NCI-H1694 treated with DMSO at 0.1 percent for 48 hours (cell line): Measurements from ENCODE around the gene PRKCZ.
"Not testable (repeated sequence)": the region's sequence is repeated elsewhere in the genome, so short reads cannot be mapped to it uniquely, and the experiment has no call there.

Source experiments
- DNase-seq: peaks from one replicate; lab custom pipeline; 2025; lab: John Stamatoyannopoulos, UW

PRKCZ gene

DNA sequence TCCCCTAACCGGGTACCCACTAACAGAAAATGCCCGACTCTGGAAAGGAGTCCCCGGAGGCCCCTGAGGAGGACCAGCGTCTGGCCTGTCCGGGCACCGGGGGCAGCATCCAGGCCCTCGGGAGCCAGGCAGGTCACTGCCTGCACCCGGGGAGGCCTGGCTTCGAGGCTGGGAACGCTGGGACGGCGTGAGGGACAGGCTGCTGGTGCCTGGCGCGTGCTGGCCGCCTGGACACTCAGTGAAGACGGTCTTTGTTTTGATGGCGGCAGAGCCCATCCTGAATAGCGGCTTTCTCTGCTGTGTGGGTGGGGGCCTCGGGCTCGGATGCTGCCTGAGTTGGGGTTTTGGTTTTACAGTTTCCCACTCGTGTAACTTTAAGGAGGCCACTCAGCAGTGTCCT is 37.6 kb downstream of the PRKCZ start:
- no peak for DNase-seq

DNA sequence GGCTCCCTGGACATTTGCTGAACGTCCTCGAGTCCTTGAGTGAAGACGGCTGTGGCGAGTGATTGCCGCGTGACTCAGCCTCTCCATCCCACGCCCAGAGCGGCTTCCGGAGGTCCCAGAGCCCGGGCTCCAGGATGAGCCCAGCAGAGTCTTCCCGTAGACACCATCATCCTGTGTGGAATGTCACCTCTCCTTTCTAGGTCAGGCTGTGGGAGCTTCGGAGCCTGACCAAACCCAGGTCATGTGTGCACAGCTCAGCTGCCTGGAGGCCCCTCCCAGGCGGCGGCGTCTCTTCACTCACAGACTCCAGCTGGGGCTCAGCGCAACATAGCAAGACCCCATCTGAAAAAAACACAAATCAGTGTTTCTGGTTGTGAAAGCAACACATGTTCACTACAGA is 38.2 kb downstream of the PRKCZ start:
- DNase-seq: no peak

DNA sequence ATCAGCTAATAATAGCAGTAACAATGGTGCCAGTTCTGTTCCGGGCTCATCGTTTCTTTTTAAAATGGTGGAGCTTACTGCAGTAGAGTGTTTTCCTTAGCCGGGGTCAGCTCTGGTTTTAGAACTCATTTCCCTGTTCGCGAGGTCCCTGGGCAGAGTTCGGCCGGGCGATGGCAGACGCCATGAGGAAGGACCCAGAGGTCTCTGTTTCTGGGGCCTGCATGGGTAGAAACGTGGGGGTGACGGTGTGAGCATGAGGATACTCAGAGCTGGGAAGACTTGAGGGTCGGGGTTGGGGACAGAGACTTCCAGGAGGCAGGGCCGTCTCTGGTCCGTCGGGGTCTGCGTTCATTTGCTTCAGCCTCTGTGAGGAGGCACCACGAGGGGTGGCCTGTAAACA is 38.8 kb downstream of the PRKCZ start:
- no peak for DNase-seq

DNA sequence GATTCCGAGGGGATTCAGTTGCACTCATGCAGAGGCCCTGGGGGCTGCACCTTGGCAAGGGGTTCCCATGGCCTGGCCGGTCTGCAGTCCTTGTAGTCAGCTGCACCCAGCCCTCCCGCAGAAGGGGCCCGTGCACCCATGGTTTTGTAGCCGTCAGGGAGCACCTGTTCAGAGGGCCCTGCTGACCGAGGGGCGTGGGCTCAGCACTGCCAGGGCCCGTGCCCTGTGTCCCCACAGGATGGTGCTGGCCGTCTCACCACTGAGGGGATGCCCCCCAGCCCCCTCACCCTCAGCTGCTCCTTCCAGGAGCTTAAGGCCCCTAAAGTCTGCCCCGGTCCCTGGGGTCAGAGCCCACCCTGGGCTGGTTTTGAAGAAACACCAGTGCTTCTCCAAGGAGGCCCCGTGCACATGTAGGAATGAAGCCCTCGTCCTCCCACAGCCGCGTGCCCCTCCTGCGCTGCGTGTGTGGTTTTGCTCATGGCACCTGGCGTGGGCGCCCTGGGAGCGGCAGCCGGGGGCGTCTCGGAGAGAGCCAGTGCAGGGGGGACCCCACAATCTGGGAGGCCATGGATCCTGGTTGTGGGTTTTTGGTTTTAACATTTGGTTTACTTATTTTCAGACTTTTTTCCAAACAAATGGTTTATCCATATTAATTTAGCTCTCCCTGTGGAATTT is 40.1 kb downstream of the PRKCZ start:
- DNase-seq: no peak

DNA sequence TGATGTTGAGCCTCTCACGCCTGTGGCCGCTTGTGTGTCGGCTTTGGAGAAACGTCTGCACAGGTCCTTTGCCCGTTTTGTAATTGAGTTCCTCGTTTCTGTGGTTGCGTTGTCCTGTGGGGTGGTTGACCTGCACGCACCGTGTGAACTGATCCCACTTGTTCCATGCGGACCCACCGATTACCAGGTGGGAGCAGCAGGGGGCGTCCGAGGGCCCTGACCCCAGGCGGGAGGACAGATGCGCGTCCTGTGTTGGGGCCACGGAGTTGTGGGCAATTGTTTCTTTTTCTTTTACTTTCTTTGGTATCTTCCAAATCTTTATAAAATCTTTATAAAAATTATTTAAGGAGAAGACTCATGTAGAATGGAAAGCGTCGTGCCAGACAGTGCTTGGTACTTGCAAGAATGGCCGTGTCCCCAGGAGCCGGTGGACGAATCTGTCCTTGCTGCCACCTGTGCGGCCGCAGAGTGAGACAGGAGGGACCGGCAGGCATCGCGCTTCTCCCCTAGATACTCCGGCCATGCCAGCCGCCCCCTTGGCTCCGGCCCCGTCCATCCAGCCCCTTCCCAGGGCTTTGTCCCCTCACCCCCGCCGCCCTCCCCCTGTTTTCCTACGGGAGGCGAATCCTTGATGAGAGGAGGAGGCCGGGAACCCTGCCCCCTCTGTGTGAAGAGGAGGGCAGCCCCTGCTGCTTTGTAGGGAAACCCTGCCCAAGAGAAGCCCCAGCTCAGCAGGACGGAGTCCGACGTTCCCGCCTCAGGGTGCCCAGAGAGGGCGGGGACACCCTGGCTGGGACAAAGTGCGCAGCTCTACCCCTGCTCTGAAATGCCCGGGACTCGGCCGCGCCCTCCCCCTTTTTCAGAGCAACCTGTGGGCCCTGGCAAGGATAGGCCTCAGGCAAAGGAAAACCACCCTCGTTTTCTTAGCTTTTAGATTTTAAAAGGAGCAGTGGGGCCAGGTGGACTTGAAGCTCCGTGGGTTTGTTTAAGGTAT is 41.7 kb downstream of the PRKCZ start:
- DNase-seq: no peak

DNA sequence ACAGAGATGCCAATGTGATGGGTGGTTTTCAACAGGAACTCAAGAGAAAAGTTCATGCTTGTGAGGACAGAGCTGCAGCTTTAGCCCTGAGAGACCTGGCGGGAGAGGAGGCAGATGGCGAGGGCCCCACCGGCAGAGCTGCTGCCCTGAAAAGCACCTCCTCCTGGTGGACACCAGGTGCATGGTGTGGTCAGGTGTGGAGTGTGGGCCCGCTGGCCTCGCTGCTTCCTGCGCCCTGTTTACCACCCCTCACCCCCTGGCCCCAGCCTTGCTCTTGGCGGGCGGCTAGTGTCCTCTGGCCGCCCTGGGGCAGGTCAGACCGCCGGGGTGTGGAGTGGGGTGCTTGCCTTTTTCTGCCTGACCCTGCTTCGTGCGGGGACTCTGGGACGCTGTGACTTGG is 42.8 kb downstream of the PRKCZ start:
- no peak for DNase-seq

DNA sequence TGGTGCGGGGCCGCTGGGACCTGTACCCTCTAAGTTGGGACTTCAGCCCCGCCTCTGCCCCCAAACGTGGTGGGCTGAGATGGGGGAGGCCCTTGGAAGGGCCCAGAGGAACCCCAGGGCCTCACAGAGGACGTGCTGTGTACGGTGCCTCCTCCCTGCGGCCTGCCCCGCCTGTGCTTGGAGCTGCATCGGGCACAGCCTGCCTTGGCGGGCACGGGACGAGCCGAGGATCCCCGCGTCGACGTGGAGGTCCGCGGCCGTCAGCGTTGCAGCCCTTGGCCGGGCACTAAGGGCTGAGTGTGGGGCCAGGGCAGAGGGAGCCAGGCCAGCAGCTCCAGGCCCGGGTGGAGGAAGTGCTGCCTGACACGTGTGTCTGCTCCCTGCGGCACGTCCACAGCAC is 43.4 kb downstream of the PRKCZ start:
- DNase-seq: no peak

DNA sequence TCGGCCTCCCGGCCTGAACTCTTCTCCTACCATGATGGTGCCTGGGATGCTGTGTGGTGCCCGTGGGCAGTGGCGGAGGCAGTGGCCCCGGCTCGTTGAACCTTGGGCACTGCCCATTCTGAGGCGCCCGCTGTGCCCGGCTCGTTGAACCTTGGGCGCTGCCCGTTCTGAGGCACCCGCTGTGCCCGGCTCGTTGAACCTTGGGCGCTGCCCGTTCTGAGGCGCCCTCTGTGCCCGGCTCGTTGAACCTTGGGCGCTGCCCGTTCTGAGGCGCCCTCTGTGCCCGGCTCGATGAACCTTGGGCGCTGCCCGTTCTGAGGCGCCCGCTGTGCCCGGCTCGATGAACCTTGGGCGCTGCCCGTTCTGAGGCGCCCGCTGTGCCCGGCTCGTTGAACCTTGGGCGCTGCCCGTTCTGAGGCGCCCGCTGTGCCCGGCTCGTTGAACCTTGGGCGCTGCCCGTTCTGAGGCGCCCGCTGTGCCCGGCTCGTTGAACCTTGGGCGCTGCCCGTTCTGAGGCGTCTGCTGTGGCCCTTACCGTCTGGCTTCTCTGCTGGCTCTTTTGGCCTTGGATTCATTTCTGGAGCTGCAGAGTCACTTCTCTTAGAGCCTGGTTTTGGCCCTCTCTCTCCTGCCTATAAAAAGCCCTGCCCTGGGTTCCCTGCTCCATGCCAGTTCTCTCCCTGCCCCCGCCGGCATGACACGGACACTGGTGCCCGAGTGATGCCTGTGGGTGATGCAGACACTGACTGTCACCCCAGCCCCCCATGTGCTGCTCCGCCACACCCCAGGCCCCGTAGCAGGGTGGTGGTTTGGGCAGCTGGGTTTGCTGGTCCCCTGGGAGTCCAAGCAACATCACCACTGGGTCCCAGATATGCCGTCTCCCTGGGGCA is 44.3 kb downstream of the PRKCZ start:
- DNase-seq: not testable (repeated sequence)

DNA sequence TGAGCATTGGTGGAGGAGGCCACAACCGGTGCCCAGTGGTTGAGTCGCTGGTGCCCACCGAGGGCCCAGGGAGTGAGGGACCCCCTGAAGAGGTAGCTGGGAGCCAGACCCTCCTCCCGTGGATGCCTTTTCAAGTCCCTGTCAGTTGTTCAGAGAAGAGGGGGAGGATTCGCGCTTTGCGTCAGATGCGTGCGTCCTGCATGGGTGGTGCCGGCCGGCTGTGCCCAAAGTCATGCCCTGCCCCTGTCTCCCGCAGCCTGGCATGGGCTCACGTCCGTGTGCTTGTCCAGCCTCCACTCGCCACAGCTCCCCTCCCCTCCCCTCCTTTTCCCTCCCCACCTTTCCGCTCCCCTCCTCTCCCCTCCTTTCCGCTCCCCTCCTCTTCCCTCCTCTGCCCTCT is 45.2 kb downstream of the PRKCZ start:
- DNase-seq: no peak

DNA sequence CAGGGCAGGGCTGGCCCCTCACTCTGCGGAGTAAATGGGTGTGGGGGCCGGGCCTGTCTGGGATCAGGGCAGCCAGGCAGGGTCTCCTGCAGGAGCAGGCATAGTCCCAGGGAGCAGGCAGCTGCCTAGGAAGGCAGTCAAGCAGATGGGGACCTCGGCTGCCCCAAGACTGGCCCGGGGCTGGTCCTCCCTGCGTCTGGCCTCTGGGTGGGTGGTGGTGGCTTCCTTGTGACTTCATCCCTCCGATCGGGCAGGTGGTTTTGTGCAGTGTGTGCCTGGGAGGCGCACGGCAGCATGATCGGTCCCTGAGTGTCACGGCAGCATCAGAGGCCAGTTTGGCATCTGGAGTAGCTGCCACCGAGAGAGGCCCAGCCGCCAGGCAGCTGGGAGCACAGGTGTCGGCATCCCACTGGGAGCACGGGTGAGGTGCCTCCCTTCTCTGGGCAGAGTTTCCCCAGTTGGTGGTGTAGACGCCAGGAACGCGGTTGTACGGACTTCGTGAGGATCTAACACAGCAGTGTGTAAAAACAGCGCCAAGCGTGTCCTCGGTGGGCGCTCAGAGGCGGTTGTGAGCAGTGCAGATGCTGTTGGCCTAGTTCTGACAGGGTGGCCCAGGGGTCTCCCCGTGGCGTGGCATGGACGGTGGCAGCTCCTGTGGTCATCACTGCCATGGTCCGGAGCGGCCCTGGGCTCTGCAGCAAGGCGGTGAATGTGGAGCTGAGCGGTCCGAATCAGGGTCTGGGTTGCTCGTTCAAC is 45.9 kb downstream of the PRKCZ start:
- DNase-seq: no peak

DNA sequence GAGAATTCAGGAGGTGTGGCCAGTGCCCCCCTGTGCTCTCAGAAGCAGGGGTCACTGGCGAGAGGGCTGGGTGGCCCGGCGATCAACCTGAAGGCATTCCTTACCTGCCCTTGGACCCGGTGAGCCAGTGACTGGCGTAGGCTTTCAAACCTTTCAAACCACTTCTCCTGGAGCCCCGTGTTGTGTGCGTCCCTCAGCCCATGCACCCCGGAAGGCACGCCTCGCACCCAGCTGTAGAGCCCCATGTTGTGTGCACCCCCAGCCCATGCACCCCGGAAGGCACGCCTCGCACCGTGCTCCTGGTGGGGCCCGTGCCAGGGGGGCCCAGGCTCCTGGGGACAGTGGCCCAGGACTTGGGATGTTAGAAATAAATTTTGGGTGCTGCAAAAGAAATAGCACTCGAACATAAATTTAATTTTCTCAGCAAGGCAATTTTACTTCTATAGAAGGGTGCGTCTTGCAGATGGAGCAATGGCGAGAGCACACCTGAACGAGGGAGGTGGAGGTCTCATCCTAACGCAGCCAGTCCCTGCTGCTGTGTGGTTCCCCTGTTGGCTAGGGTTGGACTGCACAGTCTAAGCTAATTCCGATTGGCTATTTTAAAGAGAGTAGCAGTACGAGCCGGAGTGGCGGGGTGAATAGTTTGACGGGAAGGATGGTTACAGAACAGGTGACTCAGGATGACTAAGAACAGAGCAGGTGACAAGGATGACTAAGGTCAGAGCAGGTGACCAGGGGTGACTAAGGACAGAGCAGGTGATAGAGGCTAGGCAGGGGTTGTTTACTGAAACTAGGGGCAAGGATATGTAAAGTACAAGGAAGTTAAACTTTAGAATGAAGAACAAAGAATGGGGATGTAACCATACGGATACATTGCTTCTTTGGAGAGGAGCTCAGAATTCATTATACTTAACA is 47.4 kb downstream of the PRKCZ start:
- DNase-seq: no peak

DNA sequence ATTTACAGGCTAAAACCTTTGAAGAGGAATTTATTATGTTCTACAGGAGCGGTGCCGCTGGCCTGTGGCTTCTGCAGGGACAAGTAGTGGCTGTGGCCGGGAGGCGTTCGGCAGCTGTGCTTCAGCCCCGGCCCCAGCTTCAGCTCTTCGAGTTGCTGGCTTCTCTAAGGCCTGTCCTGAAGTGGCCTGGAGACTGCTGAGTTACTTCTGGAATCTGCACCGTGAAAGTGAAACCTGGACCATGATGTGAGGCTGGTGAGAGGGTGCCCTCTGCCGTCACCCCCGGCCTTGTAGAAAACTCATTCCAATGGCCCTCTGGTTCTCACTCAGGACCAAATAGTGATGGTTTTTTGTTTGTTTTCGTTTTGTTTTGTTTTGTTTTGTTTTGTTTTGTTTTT is 48.1 kb downstream of the PRKCZ start:
- DNase-seq: no peak

DNA sequence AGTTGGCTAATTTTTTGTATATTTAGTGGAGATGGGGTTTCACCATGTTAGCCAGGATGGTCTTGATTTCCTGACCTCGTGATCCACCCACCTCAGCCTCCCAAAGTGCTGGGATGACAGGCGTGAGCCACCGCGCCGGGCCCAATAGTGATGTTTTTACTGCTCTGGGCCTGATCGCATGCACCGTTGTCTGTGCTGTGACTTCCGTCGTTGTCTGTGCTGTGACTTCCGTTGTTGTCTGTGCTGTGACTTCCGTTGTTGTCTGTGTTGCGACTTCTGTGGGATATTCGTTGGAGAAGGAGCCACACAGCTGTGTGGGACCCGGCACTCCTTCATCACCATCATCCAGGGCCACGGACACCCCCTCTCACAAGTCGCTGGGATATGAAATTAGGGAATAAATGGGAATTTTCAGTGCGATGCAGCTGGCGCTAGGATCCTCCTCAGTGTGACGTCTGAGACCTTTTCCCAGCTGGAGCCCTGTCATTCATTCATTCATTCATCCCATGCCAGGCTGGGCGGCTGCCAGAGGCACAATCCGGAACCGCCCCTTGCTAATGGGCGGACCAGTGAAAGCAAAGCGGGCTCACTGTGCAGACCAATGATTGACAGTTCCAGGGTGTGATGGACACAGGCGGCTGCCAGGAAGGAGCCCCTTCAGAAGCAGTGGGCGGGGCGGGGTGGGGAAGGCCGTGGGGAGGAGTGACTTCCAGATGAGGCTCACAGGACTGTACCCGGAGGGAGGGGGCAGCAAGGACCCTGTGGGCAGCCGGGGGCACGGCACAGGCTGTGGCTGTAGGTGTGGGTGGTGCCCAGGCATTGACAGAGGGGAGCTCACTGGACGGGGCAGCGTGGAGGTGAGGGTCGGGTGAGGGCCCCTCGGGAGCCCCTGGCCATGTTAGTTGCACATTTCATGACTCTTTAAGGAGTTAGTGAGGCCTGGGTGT is 48.9 kb downstream of the PRKCZ start:
- DNase-seq: no peak

DNA sequence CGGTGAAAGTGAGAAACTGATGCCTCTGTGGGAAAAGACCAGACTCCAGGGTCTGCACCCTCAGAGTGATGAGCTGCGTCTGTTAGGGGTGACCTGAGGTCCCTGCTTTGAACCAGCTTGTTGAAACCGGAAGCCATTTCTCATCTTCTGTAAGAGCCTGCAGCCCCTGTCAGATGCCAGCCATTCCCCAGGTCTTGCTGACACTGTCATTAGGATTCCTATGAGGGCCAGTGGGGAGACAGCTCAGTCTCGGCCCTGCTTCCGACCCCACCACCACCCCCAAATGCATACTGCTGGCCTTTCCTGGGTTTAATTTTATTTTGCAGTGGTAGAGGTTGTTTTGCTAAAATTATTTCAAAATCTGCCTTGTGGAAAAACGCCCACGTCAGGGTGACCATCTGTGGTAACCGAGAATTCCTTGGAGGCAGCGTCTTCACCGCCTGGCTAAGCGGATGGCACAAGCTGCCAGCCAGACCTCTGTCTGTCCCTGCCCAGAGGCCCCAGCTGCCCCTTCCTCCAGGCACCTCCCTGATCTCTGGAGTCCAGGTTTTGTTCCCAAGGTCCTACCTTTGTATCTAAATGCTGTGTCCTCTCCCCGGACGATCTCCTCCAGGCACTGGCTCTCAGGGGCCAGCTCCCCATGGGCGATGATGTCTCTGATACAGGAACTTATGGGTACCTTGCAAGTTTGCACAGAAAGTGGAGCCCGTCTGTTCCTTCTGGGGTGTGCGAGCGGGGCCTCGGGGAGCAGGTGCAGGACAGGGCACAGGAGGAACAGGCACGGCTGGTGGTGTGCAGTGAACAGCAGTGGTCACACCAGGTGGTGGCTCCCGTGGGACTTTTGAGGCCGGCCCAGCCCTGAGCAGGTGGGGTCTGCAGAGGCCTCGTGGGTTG is 49.9 kb downstream of the PRKCZ start:
- DNase-seq: no peak

DNA sequence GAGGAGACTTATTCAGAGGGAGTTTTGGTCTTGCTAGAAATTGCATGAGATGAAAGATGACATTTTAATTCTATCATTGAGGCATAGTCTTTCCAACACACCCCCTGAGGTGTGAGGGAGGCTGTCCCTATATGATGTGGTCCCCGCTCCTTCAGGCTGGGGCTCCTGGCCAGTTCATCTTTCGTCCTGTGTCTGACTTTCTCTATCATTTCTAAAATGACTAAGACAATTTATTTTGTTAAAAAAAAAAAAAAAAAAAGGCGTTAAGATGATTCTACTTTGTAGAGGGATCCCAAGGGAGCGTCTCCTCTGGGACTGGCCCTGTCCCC is 50.5 kb downstream of the PRKCZ start:
- no peak for DNase-seq

DNA sequence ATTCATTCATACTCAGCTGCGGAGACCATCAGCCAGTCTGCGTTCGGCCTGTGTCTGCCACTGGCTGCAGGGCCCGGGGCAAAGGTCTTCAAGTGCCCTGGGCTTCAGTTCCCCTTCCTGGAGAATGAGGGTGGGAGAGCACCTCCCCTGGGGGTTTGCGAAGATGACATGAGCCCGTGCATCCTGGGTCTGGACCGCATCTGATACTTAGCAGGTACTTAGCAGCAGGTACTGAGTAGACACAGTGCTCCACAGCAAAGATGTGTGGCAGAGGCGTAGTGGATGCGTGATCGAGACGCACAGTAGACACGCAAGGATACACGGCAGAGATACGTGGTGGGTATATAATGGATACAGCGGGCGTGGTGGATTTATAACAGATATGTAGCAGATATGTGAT is 51.3 kb downstream of the PRKCZ start:
- DNase-seq: no peak

DNA sequence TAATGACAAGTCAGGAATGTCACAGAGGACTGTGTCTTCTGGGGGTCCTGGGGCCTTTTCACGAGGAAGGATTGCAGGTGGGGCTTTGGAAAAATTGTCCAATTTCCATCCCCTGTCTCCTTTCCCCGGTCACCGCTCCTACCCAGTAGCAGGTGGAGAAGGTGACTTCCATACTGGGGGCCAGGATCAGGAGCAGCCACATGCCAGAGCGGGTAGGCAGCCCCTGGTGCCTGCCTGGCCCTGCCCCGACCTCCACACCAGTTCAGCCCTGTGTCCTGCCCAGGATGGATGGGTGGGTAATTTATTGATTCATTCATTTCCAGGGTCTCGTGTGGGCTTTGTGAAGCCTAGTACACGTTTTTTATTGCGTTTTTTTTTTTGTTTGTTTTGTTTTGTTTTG is 51.7 kb downstream of the PRKCZ start:
- DNase-seq: no peak

DNA sequence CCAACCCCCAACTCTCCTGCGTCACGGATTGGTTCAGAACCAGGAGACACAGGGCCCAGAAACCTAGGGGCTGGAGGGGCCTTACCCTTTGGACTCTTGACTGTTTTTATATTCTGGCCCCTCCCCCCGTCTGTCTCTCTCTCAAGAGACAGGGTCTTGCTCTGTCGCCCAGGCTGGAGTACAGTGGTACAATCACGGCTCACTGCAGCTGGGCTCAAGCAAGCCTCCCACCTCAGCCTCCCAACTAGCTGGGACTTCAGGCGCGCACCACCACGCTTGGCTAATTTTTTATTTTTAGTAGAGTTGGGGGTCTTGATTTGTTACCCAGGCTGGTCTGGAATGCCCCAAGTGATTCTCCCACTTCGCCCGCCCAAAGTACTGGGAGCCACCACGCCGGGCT is 52.5 kb downstream of the PRKCZ start:
- no peak for DNase-seq
